Mammary epithelial cell (primary cell): ENCODE results near the gene FSTL3.

Experiments used
- CTCF ChIP-seq, 2 donors: IDR thresholded peaks in 1 of 2; conservative IDR thresholded peaks in 1 of 2; 2 replicates each; pipeline ENCODE4 v1.5.1; 2011 to 2012; ENCODE audit warnings: inconsistent platforms in 2 of 2, low read length in 2 of 2, mild to moderate bottlenecking in 2 of 2, control low read depth in 1 of 2, low read depth in 1 of 2; ENCODE audit not compliant: insufficient read depth in 1 of 2; ENCODE audit errors: extremely low read depth in 1 of 2
- EZH2 ChIP-seq: IDR thresholded peaks from 2 replicates; pipeline ENCODE4 v1.6.1; 2012; ENCODE audit warnings: low read length, inconsistent platforms, borderline replicate concordance

- TF ChIP-seq EZH2 (no peak), CTCF (conservative IDR thresholded peaks at IDR 0.05 in 1 of 2, IDR thresholded peaks at IDR 0.05 in 1 of 2; ENCODE audit: extremely low read depth in 1 of 2, insufficient read depth in 1 of 2, low read depth in 1 of 2, low read length in 2 of 2) (no peak)
Measured at GRCh38 chr19:658059-658839, 17.9 kb upstream of the FSTL3 start.
